ACHN (cell line): ENCODE results near the gene ZBTB16.

Experiments
- DNase-seq: peaks from one replicate; pipeline ENCODE4 v3.0.0-alpha.2; 2015
- in situ Hi-C: cut with HindIII; loops from 2 replicates; pipeline ENCODE4 v1.10.0; 2017; ENCODE audit warnings: low sequenced_read_pairs, low pct_ligation_motif_present, low pct_unique_long_range_greater_than_20kb

The ZBTB16 gene

GRCh38 chr11:114078423-114078822 is 18.9 kb downstream of the ZBTB16 start:
- in situ Hi-C loops, result no loop called here
- no peak for DNase-seq

DNA sequence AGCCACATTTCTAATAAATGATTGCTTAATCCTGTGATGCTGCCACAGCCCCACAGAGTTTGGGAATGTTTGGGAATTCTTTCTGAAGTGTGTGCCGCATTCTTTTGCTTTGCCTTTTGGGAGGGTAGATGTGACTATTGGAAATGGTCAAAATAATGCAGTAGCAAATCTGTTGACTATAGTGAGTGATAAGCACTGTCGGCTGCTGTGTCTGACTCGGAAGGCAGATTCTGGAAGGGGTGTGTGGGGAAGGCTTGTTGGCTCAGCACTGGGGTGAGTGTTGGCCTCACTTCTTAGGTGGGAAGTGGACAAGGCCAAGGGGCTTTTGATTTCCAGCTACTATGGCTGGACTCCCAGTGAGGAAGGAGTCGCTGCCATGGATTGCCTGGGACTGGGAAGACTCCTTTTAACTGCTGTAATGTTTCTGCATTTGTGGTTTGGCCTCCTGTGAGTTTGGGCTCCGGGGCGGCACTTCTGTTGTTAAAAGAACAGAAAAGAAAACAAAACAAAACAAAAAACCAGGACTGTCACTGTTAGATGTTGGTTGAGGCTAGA is 20.1 kb downstream of the ZBTB16 start:
- DNase-seq, result no peak
- in situ Hi-C loops, result no loop called here

DNA sequence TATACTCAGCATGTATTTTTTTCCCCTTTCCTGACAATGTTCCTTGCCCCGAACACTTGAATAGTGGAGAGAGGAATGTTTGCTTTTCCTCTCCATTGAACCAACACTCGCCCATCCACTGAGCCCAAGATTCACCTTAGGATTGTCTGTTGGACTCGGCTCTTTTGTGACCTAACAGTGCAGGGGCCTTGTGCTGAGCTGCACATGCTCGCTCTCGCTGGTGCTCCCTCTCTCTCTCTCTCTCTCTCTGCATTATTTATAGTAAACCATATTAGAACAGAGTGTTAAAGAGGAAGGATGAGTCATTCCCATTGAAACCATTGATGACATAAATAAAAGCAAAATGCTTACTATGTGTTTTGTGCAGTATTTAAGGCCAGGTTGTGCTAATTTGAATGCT is 20.7 kb downstream of the ZBTB16 start:
- no peak for DNase-seq
- in situ Hi-C loops, result no loop called here

DNA sequence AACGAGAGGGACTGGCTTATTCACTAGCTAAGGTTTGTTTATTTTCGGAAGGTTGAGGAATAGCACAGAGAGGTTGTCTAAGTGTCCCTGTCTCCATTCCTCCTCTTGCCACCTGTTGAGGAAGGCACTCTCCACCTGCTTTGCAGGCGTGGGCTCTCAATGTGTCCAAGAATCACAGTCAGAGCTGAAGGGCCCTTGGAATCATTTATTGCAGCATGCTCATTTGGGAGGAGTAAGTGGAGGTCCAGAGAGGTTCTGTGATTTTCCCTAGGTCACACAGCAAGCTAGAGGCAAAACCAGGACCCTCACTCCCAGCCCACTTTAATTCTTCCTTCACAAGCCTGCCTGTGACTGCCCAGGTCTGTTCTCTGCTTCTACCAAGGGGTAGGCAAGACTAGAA is 21.3 kb downstream of the ZBTB16 start:
- DNase-seq, result no peak
- in situ Hi-C loops, result no loop called here

- in situ Hi-C loops, result no loop called here
- DNase-seq, result no peak
Observed at GRCh38 chr11:114081641-114082414, 22.3 kb downstream of the ZBTB16 start.

- DNase-seq, result no peak
- in situ Hi-C loops, result no loop called here
Observed at GRCh38 chr11:114082415-114082748, 22.9 kb downstream of the ZBTB16 start.

- in situ Hi-C loops, result no loop called here
- DNase-seq, result no peak
Observed at GRCh38 chr11:114082767-114083181, 23.3 kb downstream of the ZBTB16 start.

DNA sequence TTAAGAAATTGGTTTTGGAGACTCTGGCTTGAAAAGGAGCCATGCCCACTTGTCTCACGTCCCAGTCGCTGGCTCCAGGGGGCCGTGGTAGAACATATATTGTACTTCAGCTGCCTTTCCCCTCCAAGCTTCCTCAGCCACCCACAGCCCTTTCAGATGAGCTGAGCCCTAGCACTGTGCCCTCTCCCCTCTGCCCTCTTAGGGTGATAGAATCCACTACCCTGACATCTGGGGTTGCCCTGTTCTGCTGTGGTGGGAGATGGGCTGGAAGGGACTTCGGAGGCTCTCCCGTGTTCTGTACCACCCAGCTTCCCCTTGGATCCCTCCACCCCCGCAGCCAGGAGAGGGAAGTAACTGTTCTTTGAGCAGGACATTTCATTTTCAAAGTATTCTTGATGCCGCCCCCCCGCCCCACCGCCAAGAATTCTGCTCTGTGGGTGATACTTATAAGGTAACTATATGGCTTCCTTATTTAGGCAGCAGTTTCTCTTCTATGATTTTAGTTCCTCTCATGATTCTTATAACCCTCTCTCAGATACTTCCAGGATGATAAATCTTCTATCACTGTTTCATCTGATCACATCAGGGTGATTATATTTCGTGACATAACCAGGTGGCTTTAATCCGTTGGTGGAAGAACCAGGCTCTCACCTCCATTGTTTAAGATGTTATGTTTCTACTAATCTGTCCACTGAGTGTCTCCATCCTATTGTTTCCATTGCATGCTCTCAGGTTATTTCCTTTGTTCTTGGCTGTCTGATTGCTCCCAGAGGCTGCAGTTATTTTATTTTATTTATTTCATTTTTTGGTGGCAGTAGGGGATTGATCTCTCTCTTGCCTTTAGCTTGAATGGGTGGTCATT is 24.1 kb downstream of the ZBTB16 start:
- in situ Hi-C loops, result no loop called here
- no peak for DNase-seq

- no peak for DNase-seq
- in situ Hi-C loops, result no loop called here
Observed at GRCh38 chr11:114084414-114084813, 24.9 kb downstream of the ZBTB16 start.

GRCh38 chr11:114085965-114086793 is 26.7 kb downstream of the ZBTB16 start:
- no peak for DNase-seq
- in situ Hi-C loops, result no loop called here

- in situ Hi-C loops, result no loop called here
- no peak for DNase-seq
Observed at GRCh38 chr11:114087025-114087424, 27.5 kb downstream of the ZBTB16 start.

DNA sequence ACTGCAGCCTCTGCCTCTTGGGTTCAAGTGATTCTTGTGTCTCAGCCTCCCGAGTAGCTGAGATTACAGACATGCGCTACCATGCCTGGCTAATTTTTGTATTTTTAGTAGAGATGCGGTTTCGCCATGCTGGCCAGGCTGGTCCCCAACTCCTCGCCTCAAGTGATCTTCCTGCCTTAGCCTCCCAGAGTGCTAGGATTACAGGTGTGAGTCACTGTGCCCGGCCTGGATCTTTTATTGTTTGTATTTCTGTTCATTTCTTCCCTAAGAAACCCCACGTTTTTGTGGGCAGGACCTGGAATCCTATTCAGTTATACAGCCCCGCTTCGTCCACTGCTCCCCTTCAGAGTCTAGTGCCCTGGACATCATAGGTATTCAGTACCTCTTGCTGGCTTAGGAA is 28.7 kb downstream of the ZBTB16 start:
- in situ Hi-C loops, result no loop called here
- no peak for DNase-seq

- in situ Hi-C loops, result no loop called here
- no peak for DNase-seq
Observed at GRCh38 chr11:114088836-114089235, 29.3 kb downstream of the ZBTB16 start.

DNA sequence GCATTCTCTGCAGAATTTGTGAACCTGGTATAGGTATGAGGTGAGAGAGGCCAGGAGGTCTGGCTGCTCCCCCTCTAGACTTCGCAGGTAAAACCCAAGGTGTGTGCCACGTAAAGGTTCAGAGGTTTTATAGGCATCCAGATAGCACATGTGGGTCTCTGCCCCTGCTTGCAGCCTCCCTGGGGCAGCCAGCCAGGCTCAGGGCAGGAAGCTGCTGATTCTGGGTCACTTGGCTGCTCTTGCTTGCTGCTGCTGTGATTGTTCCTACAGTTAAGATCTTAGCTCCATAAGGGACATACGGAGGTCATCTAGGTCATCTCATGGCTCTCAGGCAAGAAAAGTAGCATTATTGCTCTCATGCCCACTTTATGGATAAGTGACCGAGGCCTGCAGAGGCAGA is 30.2 kb downstream of the ZBTB16 start:
- no peak for DNase-seq
- in situ Hi-C loops, result no loop called here

DNA sequence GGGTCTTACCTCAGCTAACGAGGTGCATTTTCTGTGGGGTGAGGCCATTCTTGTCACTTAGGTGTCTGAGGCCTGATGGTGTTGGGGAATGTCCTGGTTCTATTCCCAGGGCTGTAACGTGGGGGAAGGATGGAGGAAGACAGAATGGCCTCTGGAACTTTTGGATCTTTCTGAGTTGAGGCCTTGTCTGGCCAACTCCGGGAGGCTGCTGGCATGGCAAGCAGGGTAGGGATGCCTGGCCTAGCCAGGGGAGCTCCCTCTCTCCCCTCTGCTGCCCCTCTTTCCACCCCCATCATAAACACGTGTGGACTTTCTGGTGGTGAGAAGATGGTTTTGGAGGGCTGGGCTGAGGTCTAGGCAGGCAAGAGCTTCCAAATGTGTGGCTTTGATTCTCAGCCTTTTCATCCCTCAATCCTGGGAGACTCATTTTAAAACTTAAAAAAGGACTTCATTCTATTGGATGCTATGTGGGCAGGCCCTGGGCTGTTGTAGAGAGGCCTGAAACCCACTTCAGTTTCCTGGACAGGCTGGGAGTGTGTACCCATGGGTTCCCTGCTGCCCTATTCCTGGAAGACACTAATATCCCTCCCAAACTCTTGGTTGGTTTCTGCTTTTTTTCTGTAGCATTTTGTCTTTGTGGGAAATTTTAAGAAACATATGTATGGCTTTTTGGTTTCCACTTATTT is 30.9 kb downstream of the ZBTB16 start:
- in situ Hi-C loops, result no loop called here

DNA sequence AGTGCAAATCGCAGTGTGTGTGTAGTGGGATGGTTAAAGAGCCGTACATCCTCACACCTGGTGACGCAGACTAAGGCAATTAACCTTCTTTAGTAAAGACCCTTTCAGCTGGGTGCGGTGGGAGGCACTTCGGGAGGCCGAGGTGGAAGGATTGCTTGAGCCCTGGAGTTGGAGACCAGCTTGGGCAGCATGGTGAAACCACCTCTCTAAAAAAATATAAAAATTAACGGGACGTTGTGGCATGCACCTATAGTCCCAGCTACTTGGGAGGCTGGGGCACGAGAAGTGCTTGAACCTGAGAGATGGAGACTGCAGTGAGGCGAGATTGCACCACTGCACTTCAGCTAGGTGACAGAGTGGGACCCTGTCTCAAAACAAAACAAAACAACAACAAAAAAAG is 31.5 kb downstream of the ZBTB16 start:
- no peak for DNase-seq
- in situ Hi-C loops, result no loop called here

More for the DNA sequence above, 30.9 kb downstream of the ZBTB16 start:
- no peak for DNase-seq

- in situ Hi-C loops, result no loop called here
- DNase-seq, result no peak
Observed at GRCh38 chr11:114091516-114092397, 32.2 kb downstream of the ZBTB16 start.
